A172 (cell line): ENCODE data around the gene OR4D9. TPM values are rescaled to one million over a fixed set of nuclear protein-coding genes. Genes with fewer than 3 reads are reported as not detected.
"Not testable (repeated sequence)": the region's sequence is repeated elsewhere in the genome, so short reads cannot be mapped to it uniquely, and the experiment has no call there.

Experiments used
- DNase-seq: peaks from one replicate; pipeline ENCODE4 v3.0.0-alpha.2; 2015; ENCODE audit warnings: low spot score
- total RNA-seq: library from RNA; depleted of rRNA; stranded (reverse); fragments of >200 nt; shearing (Covaris generic); gene quantifications from 2 replicates; pipeline ENCODE4 v1.2.3, GENCODE V29; 2014; rRNA removed

Gene OR4D9
- not detected in 2 replicates for total RNA-seq

- peak; percentile 1 for DNase-seq
Measured at GRCh38 chr11:59510941-59511589, at the start of gene OR4D9. OR4D9 (plus strand) TSS chr11:59511539; CDS start chr11:59514913, 3,374 bp downstream.

- DNase-seq = peak; percentile 22
Measured at GRCh38 chr11:59463190-59463641, 48.1 kb upstream of the OR4D9 start.

- no peak for DNase-seq
Measured at GRCh38 chr11:59473015-59473414, 38.3 kb upstream of the OR4D9 start, which contains the start of gene OR4D10. OR4D10 (plus strand) TSS chr11:59473315; CDS start chr11:59477430, 4,115 bp downstream.

GRCh38 chr11:59475176-59475575, 36.2 kb upstream of the OR4D9 start:
- DNase-seq = no peak

- no peak for DNase-seq
Measured at GRCh38 chr11:59479906-59480305, 31.4 kb upstream of the OR4D9 start.

GRCh38 chr11:59480359-59480758, 31.0 kb upstream of the OR4D9 start:
- DNase-seq = no peak

GRCh38 chr11:59501931-59502330, 9.4 kb upstream of the OR4D9 start:
- no peak for DNase-seq

- DNase-seq = no peak
Measured at GRCh38 chr11:59503276-59503675, 8.1 kb upstream of the OR4D9 start, which contains the start of gene OR4D11. OR4D11 (plus strand) TSS chr11:59503576; CDS start chr11:59503576, 0 bp downstream.

GRCh38 chr11:59511675-59512074, 336 bp downstream of the OR4D9 start:
- no peak for DNase-seq

- DNase-seq = not testable (repeated sequence)
Measured at GRCh38 chr11:59520139-59520538, 8.8 kb downstream of the OR4D9 start.

- no peak for DNase-seq
Measured at GRCh38 chr11:59520741-59521140, 9.4 kb downstream of the OR4D9 start.

- no peak for DNase-seq
Measured at GRCh38 chr11:59523541-59523940, 12.2 kb downstream of the OR4D9 start.

GRCh38 chr11:59528711-59529110, 17.4 kb downstream of the OR4D9 start:
- no peak for DNase-seq

- no peak for DNase-seq
Measured at GRCh38 chr11:59532620-59533019, 21.3 kb downstream of the OR4D9 start.

GRCh38 chr11:59534676-59535075, 23.3 kb downstream of the OR4D9 start:
- no peak for DNase-seq

- no peak for DNase-seq
Measured at GRCh38 chr11:59542142-59542810, 30.9 kb downstream of the OR4D9 start.

- not testable (repeated sequence) for DNase-seq
Measured at GRCh38 chr11:59543713-59544112, 32.4 kb downstream of the OR4D9 start.

- no peak for DNase-seq
Measured at GRCh38 chr11:59544869-59545178, 33.5 kb downstream of the OR4D9 start.

- DNase-seq = peak; percentile 98
Measured at GRCh38 chr11:59545179-59546020, 34.1 kb downstream of the OR4D9 start.

- DNase-seq = peak; percentile 79
Measured at GRCh38 chr11:59547605-59548308, 36.4 kb downstream of the OR4D9 start.

- no peak for DNase-seq
Measured at GRCh38 chr11:59548309-59548656, 36.9 kb downstream of the OR4D9 start.

GRCh38 chr11:59550368-59550841, 39.1 kb downstream of the OR4D9 start:
- DNase-seq = peak; percentile 95
